Endothelial cell (in vitro differentiated cells): Measurements from ENCODE around the gene LCA5. TPM values are rescaled to one million over a fixed set of nuclear protein-coding genes. Genes with fewer than 3 reads are reported as not detected.
A peak's percentile ranks its signal among the peaks of the same experiment; 100 is the strongest.

Source experiments
- DNase-seq: peaks from one replicate; pipeline ENCODE4 v3.0.0; 2021; ENCODE audit warnings: low spot score
- H3K27ac Mint-ChIP-seq: one replicate; pipeline ENCODE4 v1.8.0; 2021; ENCODE audit warnings: mixed read lengths, inconsistent platforms; ENCODE audit not compliant: unreplicated experiment
- H3K27me3 Mint-ChIP-seq: one replicate; pipeline ENCODE4 v1.8.0; 2021; ENCODE audit warnings: mild to moderate bottlenecking, moderate library complexity, mixed read lengths, inconsistent platforms; ENCODE audit not compliant: unreplicated experiment
- H3K36me3 Mint-ChIP-seq: one replicate; pipeline ENCODE4 v1.8.0; 2021; ENCODE audit warnings: mild to moderate bottlenecking, low read depth, mixed read lengths, inconsistent platforms; ENCODE audit not compliant: unreplicated experiment
- H3K4me1 Mint-ChIP-seq: one replicate; pipeline ENCODE4 v1.8.0; 2021; ENCODE audit warnings: mild to moderate bottlenecking, mixed read lengths, inconsistent platforms; ENCODE audit not compliant: unreplicated experiment
- H3K4me3 Mint-ChIP-seq: one replicate; pipeline ENCODE4 v1.8.0; 2021; ENCODE audit warnings: mild to moderate bottlenecking, mixed read lengths, inconsistent platforms; ENCODE audit not compliant: unreplicated experiment
- H3K9me3 Mint-ChIP-seq: one replicate; pipeline ENCODE4 v1.8.0; 2021; ENCODE audit warnings: mixed read lengths, inconsistent platforms; ENCODE audit not compliant: unreplicated experiment
- CTCF ChIP-seq: fragments of 200-600 bp; sonication (generic); IDR thresholded peaks from one replicate; pipeline ENCODE4 v1.5.0; 2021; ENCODE audit warnings: antibody characterized with exemption; ENCODE audit not compliant: unreplicated experiment
- total RNA-seq: library from RNA; stranded (reverse); fragmentation: NEBNext Ultra II Directional; extraction: Animal tissue kit (Norgen Biotek cat#: 25700); gene quantifications from one replicate; pipeline ENCODE4 v1.2.1, GENCODE V29; 2021; ENCODE audit not compliant: unreplicated experiment

The LCA5 gene
- total RNA-seq, 1 donor from 2014 or later, result 3.6 TPM

- no peak for TF ChIP-seq CTCF
- no peak overlapping the region for H3K27ac Mint-ChIP-seq
- H3K27me3 Mint-ChIP-seq, result no peaks in the 10 kb centered on the region
- H3K36me3 Mint-ChIP-seq, result no peaks in the 10 kb centered on the region
- no peak for DNase-seq
- H3K9me3 Mint-ChIP-seq, result no peaks in the 10 kb centered on the region
- no peaks in the 10 kb centered on the region for H3K4me1 Mint-ChIP-seq
- H3K4me3 Mint-ChIP-seq, result no peak overlapping the region
Observed at GRCh38 chr6:79468587-79468986, 68.6 kb downstream of the LCA5 start.

- Mint-ChIP-seq H3K4me1 (no peaks in the 10 kb centered on the region), H3K4me3 (no peak overlapping the region), H3K27me3 (no peaks in the 10 kb centered on the region), H3K27ac (no peak overlapping the region), H3K9me3 (no peaks in the 10 kb centered on the region), H3K36me3 (no peaks in the 10 kb centered on the region)
- TF ChIP-seq CTCF, result no peak
- no peak for DNase-seq
Observed at GRCh38 chr6:79468116-79468515, 69.1 kb downstream of the LCA5 start.

- no peak for TF ChIP-seq CTCF
- Mint-ChIP-seq H3K27me3 (no peaks in the 10 kb centered on the region), H3K4me3 (no peak overlapping the region), H3K9me3 (no peaks in the 10 kb centered on the region), H3K4me1 (no peaks in the 10 kb centered on the region), H3K36me3 (no peaks in the 10 kb centered on the region), H3K27ac (no peak overlapping the region)
- DNase-seq, result no peak
Observed at GRCh38 chr6:79467716-79468115, 69.5 kb downstream of the LCA5 start.

GRCh38 chr6:79466207-79466834, 70.9 kb downstream of the LCA5 start:
- H3K4me1 Mint-ChIP-seq, result no peaks in the 10 kb centered on the region
- peak; percentile 74 for TF ChIP-seq CTCF
- H3K4me3 Mint-ChIP-seq, result no peak overlapping the region
- H3K27ac Mint-ChIP-seq, result no peak overlapping the region
- H3K27me3 Mint-ChIP-seq, result no peaks in the 10 kb centered on the region
- H3K9me3 Mint-ChIP-seq, result no peaks in the 10 kb centered on the region
- no peaks in the 10 kb centered on the region for H3K36me3 Mint-ChIP-seq
- no peak for DNase-seq

- no peak for TF ChIP-seq CTCF
- no peak overlapping the region for H3K4me3 Mint-ChIP-seq
- no peak for DNase-seq
- no peaks in the 10 kb centered on the region for H3K27me3 Mint-ChIP-seq
- H3K36me3 Mint-ChIP-seq, result no peaks in the 10 kb centered on the region
- H3K27ac Mint-ChIP-seq, result no peak overlapping the region
- no peaks in the 10 kb centered on the region for H3K4me1 Mint-ChIP-seq
- no peaks in the 10 kb centered on the region for H3K9me3 Mint-ChIP-seq
Observed at GRCh38 chr6:79465381-79465780, 71.8 kb downstream of the LCA5 start.
